PC-3 (cell line): Measurements from ENCODE around the gene GDF15.

Experiments used
- EZH2 ChIP-seq: fragments of 300-600 bp; sonication (generic); IDR thresholded peaks from one replicate; pipeline ENCODE4 v1.6.1; 2017; ENCODE audit warnings: antibody characterized with exemption, mild to moderate bottlenecking, low read length; ENCODE audit not compliant: unreplicated experiment
- EZH2phosphoT487 ChIP-seq: fragments of 300-600 bp; sonication (generic); IDR thresholded peaks from 2 replicates; pipeline ENCODE4 v1.6.1; 2018; ENCODE audit warnings: mild to moderate bottlenecking, antibody characterized with exemption, low read length, borderline replicate concordance
- TF ChIP-seq, protein P1 (sequence below): fragments of 300-600 bp; sonication (generic); conservative IDR thresholded peaks from 2 replicates; pipeline ENCODE4 v1.5.1; 2017; ENCODE audit warnings: antibody characterized with exemption, low read depth, mild to moderate bottlenecking, low read length

DNA sequence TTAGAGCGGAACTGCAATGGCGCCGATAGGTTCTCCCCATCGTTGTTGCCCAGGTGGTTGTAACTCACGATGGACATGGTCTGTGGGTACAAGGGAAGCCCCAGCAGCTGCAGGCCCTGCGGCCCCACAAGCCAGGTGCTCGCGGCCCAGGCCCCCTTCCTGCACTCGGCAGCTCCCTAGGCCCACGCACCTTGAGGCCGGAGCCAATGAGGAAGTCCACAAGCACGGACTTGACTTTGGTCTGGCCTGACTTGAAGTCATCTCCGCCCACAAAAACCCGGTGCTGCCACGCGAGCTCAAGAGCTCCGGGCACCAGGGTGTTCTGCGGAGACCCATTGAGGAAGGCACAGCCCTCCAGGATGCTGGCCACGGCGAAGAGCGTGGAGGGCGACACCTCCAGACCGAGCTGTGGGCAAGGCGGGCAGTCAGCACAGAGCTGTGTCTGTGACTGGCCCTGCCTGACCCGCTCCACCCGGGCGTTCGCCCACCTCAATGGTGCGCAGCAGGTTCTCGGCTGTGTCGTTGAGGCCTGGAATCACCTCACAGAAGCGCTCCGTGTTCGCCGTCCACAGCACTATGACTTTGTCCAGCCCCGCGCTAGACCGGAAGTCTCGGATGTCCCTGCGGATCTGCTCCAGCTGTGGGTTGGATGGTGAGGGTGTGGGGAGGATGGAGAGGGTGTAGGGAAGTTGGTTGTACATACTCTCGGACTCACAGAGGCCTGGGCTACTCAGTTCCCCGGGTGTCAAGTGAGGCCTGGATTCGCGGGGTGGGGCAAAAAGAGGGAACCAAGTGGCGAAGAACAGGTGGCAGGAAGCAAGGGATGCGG, 50.1 kb downstream of the GDF15 start:
- TF ChIP-seq, protein P1, sequence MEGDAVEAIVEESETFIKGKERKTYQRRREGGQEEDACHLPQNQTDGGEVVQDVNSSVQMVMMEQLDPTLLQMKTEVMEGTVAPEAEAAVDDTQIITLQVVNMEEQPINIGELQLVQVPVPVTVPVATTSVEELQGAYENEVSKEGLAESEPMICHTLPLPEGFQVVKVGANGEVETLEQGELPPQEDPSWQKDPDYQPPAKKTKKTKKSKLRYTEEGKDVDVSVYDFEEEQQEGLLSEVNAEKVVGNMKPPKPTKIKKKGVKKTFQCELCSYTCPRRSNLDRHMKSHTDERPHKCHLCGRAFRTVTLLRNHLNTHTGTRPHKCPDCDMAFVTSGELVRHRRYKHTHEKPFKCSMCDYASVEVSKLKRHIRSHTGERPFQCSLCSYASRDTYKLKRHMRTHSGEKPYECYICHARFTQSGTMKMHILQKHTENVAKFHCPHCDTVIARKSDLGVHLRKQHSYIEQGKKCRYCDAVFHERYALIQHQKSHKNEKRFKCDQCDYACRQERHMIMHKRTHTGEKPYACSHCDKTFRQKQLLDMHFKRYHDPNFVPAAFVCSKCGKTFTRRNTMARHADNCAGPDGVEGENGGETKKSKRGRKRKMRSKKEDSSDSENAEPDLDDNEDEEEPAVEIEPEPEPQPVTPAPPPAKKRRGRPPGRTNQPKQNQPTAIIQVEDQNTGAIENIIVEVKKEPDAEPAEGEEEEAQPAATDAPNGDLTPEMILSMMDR: no peak
- TF ChIP-seq EZH2 (no peak), EZH2phosphoT487 (no peak)
